ENCODE results near the gene ZNFX1.

DNA sequence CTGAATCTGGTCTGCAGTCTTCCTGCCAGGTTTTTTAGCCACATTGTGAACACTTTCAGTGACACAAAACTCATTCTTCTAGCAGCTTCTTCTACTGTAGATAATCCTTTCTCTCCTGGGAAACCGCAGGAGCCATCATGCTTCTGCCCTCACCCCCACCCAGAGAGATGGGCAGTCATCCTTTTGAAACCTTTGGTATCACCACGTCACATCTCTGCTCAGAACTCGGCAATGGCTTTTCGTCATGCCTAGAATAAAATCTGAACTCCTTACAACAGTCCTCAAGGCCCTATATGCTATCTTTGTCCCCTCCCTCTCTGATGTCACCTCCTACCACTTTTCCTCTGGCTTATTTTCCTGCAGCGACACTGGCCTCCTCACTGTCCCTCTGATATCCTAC, 46.4 kb upstream of the ZNFX1 start:
- TF ChIP-seq, protein P1, sequence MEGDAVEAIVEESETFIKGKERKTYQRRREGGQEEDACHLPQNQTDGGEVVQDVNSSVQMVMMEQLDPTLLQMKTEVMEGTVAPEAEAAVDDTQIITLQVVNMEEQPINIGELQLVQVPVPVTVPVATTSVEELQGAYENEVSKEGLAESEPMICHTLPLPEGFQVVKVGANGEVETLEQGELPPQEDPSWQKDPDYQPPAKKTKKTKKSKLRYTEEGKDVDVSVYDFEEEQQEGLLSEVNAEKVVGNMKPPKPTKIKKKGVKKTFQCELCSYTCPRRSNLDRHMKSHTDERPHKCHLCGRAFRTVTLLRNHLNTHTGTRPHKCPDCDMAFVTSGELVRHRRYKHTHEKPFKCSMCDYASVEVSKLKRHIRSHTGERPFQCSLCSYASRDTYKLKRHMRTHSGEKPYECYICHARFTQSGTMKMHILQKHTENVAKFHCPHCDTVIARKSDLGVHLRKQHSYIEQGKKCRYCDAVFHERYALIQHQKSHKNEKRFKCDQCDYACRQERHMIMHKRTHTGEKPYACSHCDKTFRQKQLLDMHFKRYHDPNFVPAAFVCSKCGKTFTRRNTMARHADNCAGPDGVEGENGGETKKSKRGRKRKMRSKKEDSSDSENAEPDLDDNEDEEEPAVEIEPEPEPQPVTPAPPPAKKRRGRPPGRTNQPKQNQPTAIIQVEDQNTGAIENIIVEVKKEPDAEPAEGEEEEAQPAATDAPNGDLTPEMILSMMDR (IDR thresholded peaks at IDR 0.05; ENCODE audit: borderline replicate concordance, extremely low read depth, low read length, poor library complexity, severe bottlenecking), result no peak
- no peak for TF ChIP-seq EZH2 (IDR thresholded peaks at IDR 0.05; ENCODE audit: borderline replicate concordance, low read depth, low read length, severe bottlenecking)
